Measurements from ENCODE around the gene ARPP19.
"Not testable (repeated sequence)": the region's sequence is repeated elsewhere in the genome, so short reads cannot be mapped to it uniquely, and the experiment has no call there.

ARPP19 gene

GRCh38 chr15:52518487-52519371, 50.1 kb downstream of the ARPP19 start:
- Histone ChIP-seq H3K4me1 (ENCODE audit: control insufficient read depth in 2 of 2, insufficient read depth in 2 of 2, low read length in 2 of 2) (no peaks in the 10 kb centered on the region), H3K4me3 (ENCODE audit: low read length in 2 of 2) (no peak overlapping the region), H3K36me3 (ENCODE audit: control insufficient read depth in 2 of 2, insufficient read depth in 2 of 2, low read length in 2 of 2) (no peaks in the 10 kb centered on the region), H3K27ac (ENCODE audit: low read depth in 2 of 2, low read length in 2 of 2) (no peak overlapping the region), H3K9me3 (ENCODE audit: control insufficient read depth in 2 of 2, low read length in 2 of 2) (no peaks in the 10 kb centered on the region), H3K9ac (ENCODE audit: low read depth in 1 of 2, low read length in 2 of 2) (no peak overlapping the region), H3K27me3 (ENCODE audit: control insufficient read depth in 2 of 2, insufficient read depth in 2 of 2, low read length in 2 of 2) (no peaks in the 10 kb centered on the region)

GRCh38 chr15:52517014-52517413, 51.8 kb downstream of the ARPP19 start:
- Histone ChIP-seq H3K36me3 (ENCODE audit: control insufficient read depth in 2 of 2, insufficient read depth in 2 of 2, low read length in 2 of 2) (no peaks in the 10 kb centered on the region), H3K27ac (ENCODE audit: low read depth in 2 of 2, low read length in 2 of 2) (no peak overlapping the region), H3K9me3 (ENCODE audit: control insufficient read depth in 2 of 2, low read length in 2 of 2) (no peaks in the 10 kb centered on the region), H3K4me3 (ENCODE audit: low read length in 2 of 2) (no peak overlapping the region), H3K9ac (ENCODE audit: low read depth in 1 of 2, low read length in 2 of 2) (no peak overlapping the region), H3K4me1 (ENCODE audit: control insufficient read depth in 2 of 2, insufficient read depth in 2 of 2, low read length in 2 of 2) (no peaks in the 10 kb centered on the region), H3K27me3 (ENCODE audit: control insufficient read depth in 2 of 2, insufficient read depth in 2 of 2, low read length in 2 of 2) (no peaks in the 10 kb centered on the region)

DNA sequence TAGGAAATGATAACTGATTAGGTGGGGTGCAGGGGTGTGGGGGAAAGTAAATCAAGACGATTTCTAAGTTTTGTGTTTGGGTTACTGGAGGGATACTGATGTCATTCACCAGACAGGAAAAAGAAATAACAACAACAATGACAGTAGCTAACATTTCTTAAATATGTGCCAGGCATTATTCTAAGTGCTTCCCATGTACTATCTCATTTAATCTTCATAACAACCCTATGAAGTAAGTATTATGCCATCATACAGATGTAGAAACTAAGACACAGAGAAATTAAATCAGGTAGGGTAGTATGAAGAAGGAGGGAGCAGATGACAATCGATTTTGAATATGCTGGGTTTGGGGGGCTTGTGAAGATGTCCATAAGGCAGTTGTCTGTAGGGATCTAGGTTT, 53.5 kb downstream of the ARPP19 start:
- no peaks in the 10 kb centered on the region for H3K9me3 ChIP-seq (ENCODE audit: control insufficient read depth in 2 of 2, low read length in 2 of 2)
- H3K27ac ChIP-seq (ENCODE audit: low read depth in 2 of 2, low read length in 2 of 2), result no peak overlapping the region
- no peaks in the 10 kb centered on the region for H3K36me3 ChIP-seq (ENCODE audit: control insufficient read depth in 2 of 2, insufficient read depth in 2 of 2, low read length in 2 of 2)
- no peak overlapping the region for H3K9ac ChIP-seq (ENCODE audit: low read depth in 1 of 2, low read length in 2 of 2)
- H3K4me3 ChIP-seq (ENCODE audit: low read length in 2 of 2), result no peak overlapping the region
- no peaks in the 10 kb centered on the region for H3K27me3 ChIP-seq (ENCODE audit: control insufficient read depth in 2 of 2, insufficient read depth in 2 of 2, low read length in 2 of 2)
- H3K4me1 ChIP-seq (ENCODE audit: control insufficient read depth in 2 of 2, insufficient read depth in 2 of 2, low read length in 2 of 2), result peaks cover 0 to 2% of the 10 kb centered on the region in 2 donors

DNA sequence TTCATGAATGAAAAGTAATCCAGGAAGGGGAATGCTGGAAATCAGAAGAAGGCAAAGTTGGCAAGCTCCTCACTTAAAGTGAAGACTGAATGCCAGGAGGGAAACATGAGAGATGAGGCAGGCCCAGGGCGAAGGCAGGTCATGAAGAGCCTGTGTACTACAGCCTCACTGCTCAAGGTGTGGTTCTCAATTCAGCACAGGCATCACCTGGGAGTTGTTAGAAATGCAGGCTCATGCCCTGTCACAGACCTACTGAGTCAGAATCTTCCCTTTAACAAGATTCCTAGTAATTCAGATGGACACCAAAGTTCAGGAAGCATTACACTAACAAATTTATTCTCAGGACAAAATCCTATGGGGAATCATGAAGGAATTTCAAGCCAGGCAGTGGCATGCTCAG, 54.3 kb downstream of the ARPP19 start:
- no peaks in the 10 kb centered on the region for H3K36me3 ChIP-seq (ENCODE audit: control insufficient read depth in 2 of 2, insufficient read depth in 2 of 2, low read length in 2 of 2)
- H3K9me3 ChIP-seq (ENCODE audit: control insufficient read depth in 2 of 2, low read length in 2 of 2), result no peaks in the 10 kb centered on the region
- no peaks in the 10 kb centered on the region for H3K27me3 ChIP-seq (ENCODE audit: control insufficient read depth in 2 of 2, insufficient read depth in 2 of 2, low read length in 2 of 2)
- H3K4me1 ChIP-seq (ENCODE audit: control insufficient read depth in 2 of 2, insufficient read depth in 2 of 2, low read length in 2 of 2), result peaks cover 0 to 2% of the 10 kb centered on the region in 2 donors
- no peak overlapping the region for H3K9ac ChIP-seq (ENCODE audit: low read depth in 1 of 2, low read length in 2 of 2)
- H3K27ac ChIP-seq (ENCODE audit: low read depth in 2 of 2, low read length in 2 of 2), result no peak overlapping the region
- H3K4me3 ChIP-seq (ENCODE audit: low read length in 2 of 2), result no peak overlapping the region

DNA sequence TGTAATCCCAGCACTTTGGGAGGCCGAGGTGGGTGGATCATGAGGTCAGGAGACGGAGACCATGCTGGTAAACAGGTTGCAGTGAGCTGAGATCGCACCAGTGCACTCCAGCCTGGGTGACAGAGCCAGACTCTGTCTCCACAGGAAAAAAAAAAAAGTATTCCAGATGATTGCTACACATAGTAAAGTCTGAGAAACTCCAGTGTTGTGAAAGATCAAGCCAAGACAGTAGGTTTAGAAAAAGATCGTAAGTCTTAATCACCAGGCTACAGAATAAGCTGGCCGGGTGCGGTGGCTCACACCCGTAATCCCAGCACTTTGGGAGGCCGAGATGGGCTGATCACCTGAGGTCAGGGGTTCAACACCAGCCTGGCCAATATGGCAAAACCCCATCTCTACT, 56.0 kb downstream of the ARPP19 start:
- H3K9me3 ChIP-seq (ENCODE audit: control insufficient read depth in 2 of 2, low read length in 2 of 2); H3K36me3 ChIP-seq (ENCODE audit: control insufficient read depth in 2 of 2, insufficient read depth in 2 of 2, low read length in 2 of 2); H3K27ac ChIP-seq (ENCODE audit: low read depth in 2 of 2, low read length in 2 of 2); H3K9ac ChIP-seq (ENCODE audit: low read depth in 1 of 2, low read length in 2 of 2); H3K27me3 ChIP-seq (ENCODE audit: control insufficient read depth in 2 of 2, insufficient read depth in 2 of 2, low read length in 2 of 2); H3K4me3 ChIP-seq (ENCODE audit: low read length in 2 of 2); H3K4me1 ChIP-seq (ENCODE audit: control insufficient read depth in 2 of 2, insufficient read depth in 2 of 2, low read length in 2 of 2): not testable (repeated sequence)

GRCh38 chr15:52511084-52511483, 57.7 kb downstream of the ARPP19 start:
- Histone ChIP-seq H3K9me3 (ENCODE audit: control insufficient read depth in 2 of 2, low read length in 2 of 2) (no peaks in the 10 kb centered on the region), H3K4me3 (ENCODE audit: low read length in 2 of 2) (no peak overlapping the region), H3K27ac (ENCODE audit: low read depth in 2 of 2, low read length in 2 of 2) (no peak overlapping the region), H3K27me3 (ENCODE audit: control insufficient read depth in 2 of 2, insufficient read depth in 2 of 2, low read length in 2 of 2) (no peaks in the 10 kb centered on the region), H3K4me1 (ENCODE audit: control insufficient read depth in 2 of 2, insufficient read depth in 2 of 2, low read length in 2 of 2) (peaks cover 0 to 2% of the 10 kb centered on the region in 2 donors), H3K36me3 (ENCODE audit: control insufficient read depth in 2 of 2, insufficient read depth in 2 of 2, low read length in 2 of 2) (no peaks in the 10 kb centered on the region), H3K9ac (ENCODE audit: low read depth in 1 of 2, low read length in 2 of 2) (no peak overlapping the region)

GRCh38 chr15:52509500-52510245, 59.2 kb downstream of the ARPP19 start:
- H3K36me3 ChIP-seq (ENCODE audit: control insufficient read depth in 2 of 2, insufficient read depth in 2 of 2, low read length in 2 of 2), result no peaks in the 10 kb centered on the region
- no peak overlapping the region for H3K9ac ChIP-seq (ENCODE audit: low read depth in 1 of 2, low read length in 2 of 2)
- no peaks in the 10 kb centered on the region for H3K27me3 ChIP-seq (ENCODE audit: control insufficient read depth in 2 of 2, insufficient read depth in 2 of 2, low read length in 2 of 2)
- H3K4me3 ChIP-seq (ENCODE audit: low read length in 2 of 2), result no peak overlapping the region
- no peak overlapping the region for H3K27ac ChIP-seq (ENCODE audit: low read depth in 2 of 2, low read length in 2 of 2)
- H3K9me3 ChIP-seq (ENCODE audit: control insufficient read depth in 2 of 2, low read length in 2 of 2), result no peaks in the 10 kb centered on the region
- peaks cover 0 to 2% of the 10 kb centered on the region in 2 donors for H3K4me1 ChIP-seq (ENCODE audit: control insufficient read depth in 2 of 2, insufficient read depth in 2 of 2, low read length in 2 of 2)

- Histone ChIP-seq H3K4me3 (ENCODE audit: low read length in 2 of 2) (no peak overlapping the region), H3K9me3 (ENCODE audit: control insufficient read depth in 2 of 2, low read length in 2 of 2) (no peaks in the 10 kb centered on the region), H3K4me1 (ENCODE audit: control insufficient read depth in 2 of 2, insufficient read depth in 2 of 2, low read length in 2 of 2) (peaks cover 0 to 2% of the 10 kb centered on the region in 2 donors), H3K27ac (ENCODE audit: low read depth in 2 of 2, low read length in 2 of 2) (no peak overlapping the region), H3K36me3 (ENCODE audit: control insufficient read depth in 2 of 2, insufficient read depth in 2 of 2, low read length in 2 of 2) (no peaks in the 10 kb centered on the region), H3K9ac (ENCODE audit: low read depth in 1 of 2, low read length in 2 of 2) (no peak overlapping the region), H3K27me3 (ENCODE audit: control insufficient read depth in 2 of 2, insufficient read depth in 2 of 2, low read length in 2 of 2) (no peaks in the 10 kb centered on the region)
Measured at GRCh38 chr15:52506549-52506948, 62.3 kb downstream of the ARPP19 start.

GRCh38 chr15:52505151-52505550, 63.7 kb downstream of the ARPP19 start:
- Histone ChIP-seq H3K4me3 (ENCODE audit: low read length in 2 of 2) (no peak overlapping the region), H3K27me3 (ENCODE audit: control insufficient read depth in 2 of 2, insufficient read depth in 2 of 2, low read length in 2 of 2) (no peaks in the 10 kb centered on the region), H3K9me3 (ENCODE audit: control insufficient read depth in 2 of 2, low read length in 2 of 2) (no peaks in the 10 kb centered on the region), H3K4me1 (ENCODE audit: control insufficient read depth in 2 of 2, insufficient read depth in 2 of 2, low read length in 2 of 2) (no peaks in the 10 kb centered on the region), H3K27ac (ENCODE audit: low read depth in 2 of 2, low read length in 2 of 2) (no peak overlapping the region), H3K9ac (ENCODE audit: low read depth in 1 of 2, low read length in 2 of 2) (no peak overlapping the region), H3K36me3 (ENCODE audit: control insufficient read depth in 2 of 2, insufficient read depth in 2 of 2, low read length in 2 of 2) (no peaks in the 10 kb centered on the region)

GRCh38 chr15:52503788-52504496, 64.9 kb downstream of the ARPP19 start:
- Histone ChIP-seq H3K27ac (ENCODE audit: low read depth in 2 of 2, low read length in 2 of 2) (no peak overlapping the region), H3K4me1 (ENCODE audit: control insufficient read depth in 2 of 2, insufficient read depth in 2 of 2, low read length in 2 of 2) (no peaks in the 10 kb centered on the region), H3K9me3 (ENCODE audit: control insufficient read depth in 2 of 2, low read length in 2 of 2) (no peaks in the 10 kb centered on the region), H3K4me3 (ENCODE audit: low read length in 2 of 2) (no peak overlapping the region), H3K27me3 (ENCODE audit: control insufficient read depth in 2 of 2, insufficient read depth in 2 of 2, low read length in 2 of 2) (no peaks in the 10 kb centered on the region), H3K9ac (ENCODE audit: low read depth in 1 of 2, low read length in 2 of 2) (no peak overlapping the region), H3K36me3 (ENCODE audit: control insufficient read depth in 2 of 2, insufficient read depth in 2 of 2, low read length in 2 of 2) (no peaks in the 10 kb centered on the region)

Measured in mucosa of rectum (tissue), 2 donors.